ENCODE data around the gene B4GALT4. TPM values are rescaled to one million over a fixed set of nuclear protein-coding genes. Genes with fewer than 3 reads are reported as not detected.
A peak's percentile ranks its signal among the peaks of the same experiment; 100 is the strongest.

B4GALT4 gene
- total RNA-seq, 2 donors from 2014 or later: 141 to 145 TPM

DNA sequence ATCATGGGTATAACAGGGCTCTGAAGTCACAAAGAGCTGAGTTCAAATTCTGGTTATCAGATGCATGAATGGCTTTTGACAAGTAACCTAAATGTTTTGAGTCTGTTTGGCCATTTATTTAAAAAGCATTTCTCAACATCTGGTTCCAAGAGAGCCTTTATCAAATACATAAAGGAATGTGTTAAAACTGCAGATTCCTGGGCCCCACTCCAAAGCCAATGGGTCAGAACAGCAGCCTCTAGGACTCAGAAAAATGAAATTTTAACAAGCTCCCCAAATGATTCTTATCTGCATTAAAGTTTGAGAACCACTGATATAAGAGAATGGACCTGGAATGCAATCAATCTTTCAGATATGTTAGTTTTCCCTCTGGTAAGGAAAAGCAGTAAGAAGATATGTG, 3.4 kb downstream of the B4GALT4 start:
- Histone ChIP-seq H3K27ac (ENCODE audit: low read depth, low read length) (no peak overlapping the region), H3K36me3 (ENCODE audit: control insufficient read depth, insufficient read depth, low read length) (peaks cover 55% of the 10 kb centered on the region), H3K4me1 (ENCODE audit: control insufficient read depth, insufficient read depth, low read length) (no peaks in the 10 kb centered on the region), H3K9ac (ENCODE audit: extremely low read depth, low read length, poor library complexity, severe bottlenecking) (no peak overlapping the region), H3K4me3 (ENCODE audit: low read length) (peak overlapping the region; percentile 57), H3K9me3 (ENCODE audit: control insufficient read depth, low read length) (no peaks in the 10 kb centered on the region), H3K27me3 (ENCODE audit: control insufficient read depth, insufficient read depth, low read length, poor library complexity, severe bottlenecking) (no peaks in the 10 kb centered on the region)
- Mint-ChIP-seq H3K4me3 (peak overlapping the region; percentile 22), H3K27me3 (ENCODE audit: insufficient read depth) (no peaks in the 10 kb centered on the region), H3K9me3 (peaks cover 6% of the 10 kb centered on the region), H3K27ac (no peak overlapping the region), H3K4me1 (peaks cover 5% of the 10 kb centered on the region), H3K36me3 (ENCODE audit: low read depth) (peaks cover 50% of the 10 kb centered on the region)
- TF ChIP-seq, protein P1, sequence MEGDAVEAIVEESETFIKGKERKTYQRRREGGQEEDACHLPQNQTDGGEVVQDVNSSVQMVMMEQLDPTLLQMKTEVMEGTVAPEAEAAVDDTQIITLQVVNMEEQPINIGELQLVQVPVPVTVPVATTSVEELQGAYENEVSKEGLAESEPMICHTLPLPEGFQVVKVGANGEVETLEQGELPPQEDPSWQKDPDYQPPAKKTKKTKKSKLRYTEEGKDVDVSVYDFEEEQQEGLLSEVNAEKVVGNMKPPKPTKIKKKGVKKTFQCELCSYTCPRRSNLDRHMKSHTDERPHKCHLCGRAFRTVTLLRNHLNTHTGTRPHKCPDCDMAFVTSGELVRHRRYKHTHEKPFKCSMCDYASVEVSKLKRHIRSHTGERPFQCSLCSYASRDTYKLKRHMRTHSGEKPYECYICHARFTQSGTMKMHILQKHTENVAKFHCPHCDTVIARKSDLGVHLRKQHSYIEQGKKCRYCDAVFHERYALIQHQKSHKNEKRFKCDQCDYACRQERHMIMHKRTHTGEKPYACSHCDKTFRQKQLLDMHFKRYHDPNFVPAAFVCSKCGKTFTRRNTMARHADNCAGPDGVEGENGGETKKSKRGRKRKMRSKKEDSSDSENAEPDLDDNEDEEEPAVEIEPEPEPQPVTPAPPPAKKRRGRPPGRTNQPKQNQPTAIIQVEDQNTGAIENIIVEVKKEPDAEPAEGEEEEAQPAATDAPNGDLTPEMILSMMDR (conservative IDR thresholded peaks at IDR 0.05): no peak
- no peak for DNase-seq

DNA sequence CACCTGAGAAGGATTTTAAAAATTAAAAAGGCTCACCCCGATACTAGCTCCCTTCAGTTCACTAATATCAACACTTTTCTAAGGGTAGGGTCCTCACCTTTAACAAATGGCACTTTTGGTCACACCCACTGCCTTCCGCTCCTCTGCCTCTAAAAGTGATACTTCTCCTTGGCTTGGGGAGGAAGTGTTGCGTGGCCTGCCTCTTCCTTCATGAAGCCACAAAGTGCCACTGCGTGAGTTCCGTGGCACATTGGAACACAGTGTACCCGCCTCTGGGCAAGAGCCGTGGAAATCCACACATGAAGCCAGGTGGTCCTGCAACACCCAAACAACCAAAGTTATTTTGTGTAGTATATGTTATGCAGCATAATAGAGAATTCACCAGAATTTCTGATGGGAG, 3.9 kb downstream of the B4GALT4 start:
- Histone ChIP-seq H3K27me3 (ENCODE audit: control insufficient read depth, insufficient read depth, low read length, poor library complexity, severe bottlenecking) (no peaks in the 10 kb centered on the region), H3K9me3 (ENCODE audit: control insufficient read depth, low read length) (no peaks in the 10 kb centered on the region), H3K4me1 (ENCODE audit: control insufficient read depth, insufficient read depth, low read length) (no peaks in the 10 kb centered on the region), H3K27ac (ENCODE audit: low read depth, low read length) (no peak overlapping the region), H3K9ac (ENCODE audit: extremely low read depth, low read length, poor library complexity, severe bottlenecking) (no peak overlapping the region), H3K4me3 (ENCODE audit: low read length) (peak overlapping the region; percentile 57), H3K36me3 (ENCODE audit: control insufficient read depth, insufficient read depth, low read length) (peaks cover 60% of the 10 kb centered on the region)
- no peak overlapping the region for H3K27ac Mint-ChIP-seq
- H3K36me3 Mint-ChIP-seq (ENCODE audit: low read depth): peaks cover 56% of the 10 kb centered on the region
- no peak overlapping the region for H3K4me3 Mint-ChIP-seq
- no peaks in the 10 kb centered on the region for H3K27me3 Mint-ChIP-seq (ENCODE audit: insufficient read depth)
- peaks cover 5% of the 10 kb centered on the region for H3K4me1 Mint-ChIP-seq
- TF ChIP-seq, protein P1 (conservative IDR thresholded peaks at IDR 0.05): no peak
- DNase-seq: no peak
- peaks cover 4% of the 10 kb centered on the region for H3K9me3 Mint-ChIP-seq
- WGBS, 2 experiments (ENCODE audit: insufficient coverage in 1 of 2, insufficient read length in 1 of 2): 80 to 96% methylated on average over 1 to 7 of the region's 7 CpGs

DNA sequence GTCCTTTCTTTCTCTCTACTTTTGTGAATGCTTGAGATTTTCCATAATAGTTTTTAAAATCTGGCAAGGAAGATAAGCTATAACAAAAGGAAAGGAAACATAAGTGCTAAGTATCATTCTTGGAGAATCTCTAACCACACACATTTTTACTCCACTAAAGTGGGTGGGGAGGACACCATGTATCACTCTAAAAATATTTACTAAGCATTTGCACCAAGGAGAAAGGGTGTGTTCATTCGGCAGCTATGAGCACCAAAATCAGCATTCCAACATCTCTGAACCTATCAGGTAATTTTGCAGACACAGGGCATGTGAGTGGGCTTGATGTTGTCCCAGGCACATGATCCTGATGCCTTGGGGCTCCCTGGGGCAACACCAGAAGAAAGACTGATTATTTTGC, 5.5 kb downstream of the B4GALT4 start:
- no peak overlapping the region for H3K27ac ChIP-seq (ENCODE audit: low read depth, low read length)
- Mint-ChIP-seq H3K27me3 (ENCODE audit: insufficient read depth) (no peaks in the 10 kb centered on the region), H3K27ac (no peak overlapping the region), H3K9me3 (no peaks in the 10 kb centered on the region), H3K36me3 (ENCODE audit: low read depth) (peaks cover 68% of the 10 kb centered on the region), H3K4me3 (no peak overlapping the region), H3K4me1 (peaks cover 5% of the 10 kb centered on the region)
- no peaks in the 10 kb centered on the region for H3K4me1 ChIP-seq (ENCODE audit: control insufficient read depth, insufficient read depth, low read length)
- no peak for DNase-seq
- H3K9ac ChIP-seq (ENCODE audit: extremely low read depth, low read length, poor library complexity, severe bottlenecking): no peak overlapping the region
- H3K4me3 ChIP-seq (ENCODE audit: low read length): no peak overlapping the region
- 95% methylated on average over 1 of the region's 1 CpG; no CpG with 5 or more reads in 1 of the 2 experiments for WGBS, 2 experiments (ENCODE audit: insufficient coverage in 1 of 2, insufficient read length in 1 of 2)
- no peaks in the 10 kb centered on the region for H3K27me3 ChIP-seq (ENCODE audit: control insufficient read depth, insufficient read depth, low read length, poor library complexity, severe bottlenecking)
- H3K36me3 ChIP-seq (ENCODE audit: control insufficient read depth, insufficient read depth, low read length): peaks cover 74% of the 10 kb centered on the region
- H3K9me3 ChIP-seq (ENCODE audit: control insufficient read depth, low read length): no peaks in the 10 kb centered on the region
- TF ChIP-seq, protein P1 (conservative IDR thresholded peaks at IDR 0.05): no peak

Data from endodermal cell (in vitro differentiated cells).